Transverse colon (tissue), 4 donors: ENCODE measurements around the gene MRPL27. TPM values are rescaled to one million over a fixed set of nuclear protein-coding genes. Genes with fewer than 3 reads are reported as not detected.
"Not testable (repeated sequence)": the region's sequence is repeated elsewhere in the genome, so short reads cannot be mapped to it uniquely, and the experiment has no call there.

Experiments used
- DNase-seq: peaks from one replicate; pipeline ENCODE4 v3.0.0-alpha.2; 2019
- H3K27ac ChIP-seq, 4 donors: fragments of 200-600 bp; sonication (generic); 2 replicates each; pipeline ENCODE4 v1.5.1; 2016 to 2018; ENCODE audit warnings: inconsistent platforms in 4 of 4
- H3K27me3 ChIP-seq: fragments of 200-600 bp; sonication (generic); 2 replicates; pipeline ENCODE4 v1.5.1; 2017; ENCODE audit warnings: inconsistent platforms
- H3K36me3 ChIP-seq, 4 donors: fragments of 200-600 bp; sonication (generic); 2 replicates each; pipeline ENCODE4 v1.5.1; 2017 to 2019; ENCODE audit warnings: inconsistent platforms in 4 of 4
- H3K4me1 ChIP-seq, 4 donors: fragments of 200-600 bp; sonication (generic); 2 replicates each; pipeline ENCODE4 v1.5.1; 2017 to 2020; ENCODE audit warnings: inconsistent platforms in 4 of 4
- H3K4me3 ChIP-seq, 4 donors: fragments of 200-600 bp; sonication (generic); 1 replicate in 1 of 4; 2 replicates in 3 of 4; pipeline versions ENCODE4 v1.5.1 to v1.6.1; 2017 to 2019; ENCODE audit warnings: inconsistent platforms in 4 of 4
- H3K9me3 ChIP-seq, 2 donors: fragments of 200-600 bp; sonication (generic); 2 replicates each; pipeline ENCODE4 v1.5.1; 2017 to 2019; ENCODE audit warnings: inconsistent platforms in 2 of 2
- EP300 ChIP-seq: sonication (generic); formaldehyde crosslinking; IDR thresholded peaks from one replicate; pipeline ENCODE4 v1.6.1; 2017; ENCODE audit warnings: antibody characterized with exemption, low read depth
- POLR2A ChIP-seq: fragments of 450-650 bp; IDR thresholded peaks from one replicate; pipeline ENCODE4 v1.6.1; 2016; ENCODE audit warnings: antibody characterized with exemption, mild to moderate bottlenecking, moderate library complexity
- POLR2AphosphoS5 ChIP-seq, 3 donors: sonication (generic); formaldehyde crosslinking; IDR thresholded peaks; one replicate each; pipeline ENCODE4 v1.6.1; 2016; ENCODE audit warnings: antibody characterized with exemption in 3 of 3
- WGBS, 2 donors: methylation state at CpG; one replicate each; pipeline ENCODE4 v1.1.5; 2018; ENCODE audit warnings: low coverage in 1 of 2; 5-methylcytosine and 5-hydroxymethylcytosine counted together
- in situ Hi-C, 4 donors: fragments of 200-750 bp; cut with MboI; loops; one replicate each; pipeline versions ENCODE4 v1.15.0 to v1.15.1; 2017; ENCODE audit warnings: low sequenced_read_pairs in 3 of 4, low pct_ligation_motif_present in 1 of 4, low pct_unique_long_range_greater_than_20kb in 1 of 4
- intact Hi-C: fragments of 100-400 bp; cut with DNase I; formaldehyde crosslinking; loops from one replicate; pipeline ENCODE4 v1.15.1; 2023; ENCODE audit warnings: low total_unique reads
- total RNA-seq, 4 donors: library from RNA; depleted of rRNA; stranded (reverse); fragments of >200 nt; gene quantifications; one replicate each; pipeline ENCODE4 v1.1.0, GENCODE V29; 2016
- TF ChIP-seq, protein P1 (sequence below), 5 experiments: fragments of 200-600 bp in 3 of 5; fragments of 450-650 bp in 2 of 5; sonication (generic) in 3 of 5; IDR thresholded peaks; 1 replicate in 2 of 5; 2 replicates in 3 of 5; pipeline ENCODE4 v1.5.1; 2016 to 2017; ENCODE audit warnings: antibody characterized with exemption in 5 of 5, inconsistent platforms in 3 of 5, mild to moderate bottlenecking in 2 of 5, moderate library complexity in 1 of 5

MRPL27 gene
- total RNA-seq, 4 donors from 2014 or later = 4.9 to 97.5 (median 46.9) TPM

DNA sequence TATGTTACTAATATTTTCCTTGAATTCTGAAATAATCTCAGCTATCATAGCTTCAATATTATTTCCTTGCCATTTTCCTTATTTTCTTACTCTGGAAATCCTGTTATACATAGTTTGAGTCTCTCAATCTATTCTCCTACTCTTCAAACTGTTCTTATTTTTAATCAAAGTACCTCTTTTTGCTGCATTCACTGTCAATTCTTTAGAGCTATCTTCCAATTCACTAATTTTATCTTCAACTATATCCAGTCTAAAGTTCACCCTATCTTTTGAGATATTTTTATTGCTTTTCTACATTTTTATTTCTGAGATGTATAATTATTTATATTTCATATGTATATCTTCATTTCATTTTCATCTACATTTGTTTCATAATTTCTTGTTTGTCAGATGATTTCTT is 34.3 kb downstream of the MRPL27 start:
- H3K9me3 ChIP-seq = no peaks in the 10 kb centered on the region
- TF ChIP-seq EP300 = no peak
- TF ChIP-seq POLR2A = no peak
- TF ChIP-seq, protein P1, sequence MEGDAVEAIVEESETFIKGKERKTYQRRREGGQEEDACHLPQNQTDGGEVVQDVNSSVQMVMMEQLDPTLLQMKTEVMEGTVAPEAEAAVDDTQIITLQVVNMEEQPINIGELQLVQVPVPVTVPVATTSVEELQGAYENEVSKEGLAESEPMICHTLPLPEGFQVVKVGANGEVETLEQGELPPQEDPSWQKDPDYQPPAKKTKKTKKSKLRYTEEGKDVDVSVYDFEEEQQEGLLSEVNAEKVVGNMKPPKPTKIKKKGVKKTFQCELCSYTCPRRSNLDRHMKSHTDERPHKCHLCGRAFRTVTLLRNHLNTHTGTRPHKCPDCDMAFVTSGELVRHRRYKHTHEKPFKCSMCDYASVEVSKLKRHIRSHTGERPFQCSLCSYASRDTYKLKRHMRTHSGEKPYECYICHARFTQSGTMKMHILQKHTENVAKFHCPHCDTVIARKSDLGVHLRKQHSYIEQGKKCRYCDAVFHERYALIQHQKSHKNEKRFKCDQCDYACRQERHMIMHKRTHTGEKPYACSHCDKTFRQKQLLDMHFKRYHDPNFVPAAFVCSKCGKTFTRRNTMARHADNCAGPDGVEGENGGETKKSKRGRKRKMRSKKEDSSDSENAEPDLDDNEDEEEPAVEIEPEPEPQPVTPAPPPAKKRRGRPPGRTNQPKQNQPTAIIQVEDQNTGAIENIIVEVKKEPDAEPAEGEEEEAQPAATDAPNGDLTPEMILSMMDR (IDR thresholded peaks at IDR 0.05) = no peak
- no peak for TF ChIP-seq POLR2AphosphoS5 (IDR thresholded peaks at IDR 0.05)
- intact Hi-C loops = loop anchor here (10.0 kb wide), 1 partner anchor 624 kb away; no protein-coding TSS in a partner anchor
- H3K4me3 ChIP-seq = no peak overlapping the region
- in situ Hi-C loops = no loop called here
- no peaks in the 10 kb centered on the region for H3K27me3 ChIP-seq
- no peaks in the 10 kb centered on the region for H3K36me3 ChIP-seq
- no peaks in the 10 kb centered on the region for H3K4me1 ChIP-seq
- H3K27ac ChIP-seq = no peak overlapping the region
- no peak for DNase-seq

DNA sequence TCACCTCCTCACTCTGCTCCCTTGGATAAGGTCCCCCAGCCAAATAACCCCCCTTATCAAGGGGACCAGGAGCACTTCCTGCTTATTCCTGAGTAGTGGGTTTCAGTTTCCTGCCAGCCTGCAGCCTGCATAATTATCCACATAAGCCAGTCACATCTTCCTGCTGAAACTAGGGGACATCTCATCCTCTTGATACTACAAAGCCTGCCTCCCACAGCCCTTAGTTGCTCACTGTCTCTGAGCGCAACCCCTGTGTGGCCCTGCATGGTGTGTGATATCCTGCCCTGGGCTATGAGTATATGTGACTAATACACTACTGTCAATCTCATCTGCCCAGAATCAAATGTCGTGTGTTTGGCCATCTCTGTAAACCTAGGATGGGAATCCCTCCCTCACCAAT is 35.0 kb downstream of the MRPL27 start:
- in situ Hi-C loops = no loop called here
- DNase-seq = no peak
- TF ChIP-seq, protein P1 (IDR thresholded peaks at IDR 0.05) = no peak
- TF ChIP-seq EP300 (no peak), POLR2AphosphoS5 (IDR thresholded peaks at IDR 0.05) (no peak), POLR2A (no peak)
- Histone ChIP-seq H3K4me1 (no peaks in the 10 kb centered on the region), H3K36me3 (no peaks in the 10 kb centered on the region), H3K27ac (no peak overlapping the region), H3K4me3 (no peak overlapping the region), H3K27me3 (peaks cover 6% of the 10 kb centered on the region), H3K9me3 (no peaks in the 10 kb centered on the region)
- intact Hi-C loops = loop anchor here (10.0 kb wide), 1 partner anchor 623 kb away; no protein-coding TSS in a partner anchor
- WGBS, 2 donors = 91 to 100% methylated on average over 1 to 2 of the region's 2 CpGs

DNA sequence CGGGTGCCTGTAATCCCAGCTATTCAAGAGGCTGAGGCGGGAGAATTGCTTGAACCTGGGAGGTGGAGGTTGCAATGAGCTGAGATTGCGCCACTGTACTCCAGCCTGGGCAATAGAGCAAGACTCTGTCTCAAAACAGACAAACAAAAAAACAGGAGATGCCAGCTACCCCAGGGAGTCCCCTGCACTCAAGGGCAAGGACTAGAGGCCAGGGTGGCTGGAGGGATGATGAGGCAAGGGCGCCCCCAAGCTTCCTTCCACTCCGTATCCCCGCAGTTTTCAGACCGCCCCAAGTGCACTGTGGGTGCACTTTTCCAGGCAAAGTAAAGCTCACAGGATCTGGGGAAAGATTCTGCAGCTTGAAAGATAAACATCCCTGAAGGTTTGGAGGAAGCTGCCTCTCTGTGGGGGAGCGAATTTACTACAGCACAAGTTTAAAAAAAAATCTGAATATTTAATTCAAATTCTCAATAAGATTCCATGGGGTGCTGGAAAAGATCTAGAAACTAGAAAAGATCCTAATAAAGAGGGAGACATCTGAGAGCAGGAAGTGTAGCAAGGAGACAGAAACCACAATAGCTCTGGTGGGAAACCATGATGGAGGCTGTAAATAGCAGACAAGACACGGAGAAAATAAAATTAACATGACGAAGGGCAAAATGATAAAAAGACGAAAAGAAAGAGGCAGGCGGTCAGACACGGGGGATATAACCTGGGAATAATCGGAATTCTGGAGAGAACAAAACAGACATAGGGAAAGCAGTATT is 39.5 kb downstream of the MRPL27 start:
- H3K36me3 ChIP-seq, H3K27ac ChIP-seq, H3K4me1 ChIP-seq, H3K4me3 ChIP-seq, in situ Hi-C loops, H3K27me3 ChIP-seq, H3K9me3 ChIP-seq, DNase-seq: not testable (repeated sequence)
- intact Hi-C loops = loop anchor here (10.0 kb wide), 1 partner anchor 619 kb away; no protein-coding TSS in a partner anchor
- WGBS, 2 donors = 59% methylated on average over 14 of the region's 14 CpGs; no CpG with 5 or more reads in 1 of the 2 donors

DNA sequence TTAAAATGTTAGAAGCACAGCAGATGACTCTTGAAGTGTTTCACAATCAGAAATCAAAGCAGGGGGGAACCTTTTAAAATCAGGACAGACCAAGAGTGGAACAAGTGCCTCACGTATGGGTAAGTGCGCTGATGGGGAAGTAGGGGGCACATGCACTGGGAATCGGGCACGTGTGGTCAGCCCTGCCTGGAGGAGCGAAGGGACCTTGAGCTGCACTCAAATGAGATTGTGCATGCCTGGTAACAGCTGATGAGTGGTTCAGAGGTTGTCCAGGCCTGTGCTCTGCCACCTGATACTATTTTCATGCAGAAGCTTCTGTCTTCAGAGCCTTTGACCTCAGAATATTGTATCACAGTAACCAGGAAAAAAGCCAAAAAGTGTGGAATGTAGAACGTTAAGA is 40.8 kb downstream of the MRPL27 start:
- DNase-seq = no peak
- in situ Hi-C loops = no loop called here
- Histone ChIP-seq H3K9me3 (no peaks in the 10 kb centered on the region), H3K36me3 (no peaks in the 10 kb centered on the region), H3K4me1 (no peaks in the 10 kb centered on the region), H3K27me3 (peaks cover 6% of the 10 kb centered on the region), H3K4me3 (no peak overlapping the region), H3K27ac (no peak overlapping the region)
- WGBS, 2 donors = 69 to 70% methylated on average over 4 to 6 of the region's 6 CpGs
- intact Hi-C loops = loop anchor here (10.0 kb wide), 1 partner anchor 617 kb away; no protein-coding TSS in a partner anchor
- no peak for TF ChIP-seq EP300
- no peak for TF ChIP-seq POLR2A
- TF ChIP-seq, protein P1 (IDR thresholded peaks at IDR 0.05) = no peak
- TF ChIP-seq POLR2AphosphoS5 (IDR thresholded peaks at IDR 0.05) = no peak
